ENCODE results near the gene MEGF11.

DNA sequence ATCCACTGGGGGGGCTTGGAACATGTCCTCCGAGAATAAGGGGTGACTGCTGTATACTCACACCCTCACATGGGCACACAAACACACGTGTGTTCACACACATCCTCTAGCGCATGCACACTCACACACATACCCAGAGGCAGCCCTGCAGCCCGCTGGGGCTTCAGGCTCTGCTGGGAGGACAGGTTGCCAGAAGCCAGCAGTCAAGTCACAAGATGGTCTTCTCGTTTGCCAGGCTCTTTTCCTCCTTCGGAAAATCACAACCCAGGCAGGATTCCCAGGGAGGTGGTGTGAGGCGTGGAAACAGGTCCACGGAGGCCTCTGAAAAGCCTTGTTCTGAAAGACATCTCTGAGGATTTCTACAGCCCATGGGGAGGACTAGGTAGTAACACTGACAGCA lies 26.8 kb downstream of the MEGF11 start:
- TF ChIP-seq, protein P1, sequence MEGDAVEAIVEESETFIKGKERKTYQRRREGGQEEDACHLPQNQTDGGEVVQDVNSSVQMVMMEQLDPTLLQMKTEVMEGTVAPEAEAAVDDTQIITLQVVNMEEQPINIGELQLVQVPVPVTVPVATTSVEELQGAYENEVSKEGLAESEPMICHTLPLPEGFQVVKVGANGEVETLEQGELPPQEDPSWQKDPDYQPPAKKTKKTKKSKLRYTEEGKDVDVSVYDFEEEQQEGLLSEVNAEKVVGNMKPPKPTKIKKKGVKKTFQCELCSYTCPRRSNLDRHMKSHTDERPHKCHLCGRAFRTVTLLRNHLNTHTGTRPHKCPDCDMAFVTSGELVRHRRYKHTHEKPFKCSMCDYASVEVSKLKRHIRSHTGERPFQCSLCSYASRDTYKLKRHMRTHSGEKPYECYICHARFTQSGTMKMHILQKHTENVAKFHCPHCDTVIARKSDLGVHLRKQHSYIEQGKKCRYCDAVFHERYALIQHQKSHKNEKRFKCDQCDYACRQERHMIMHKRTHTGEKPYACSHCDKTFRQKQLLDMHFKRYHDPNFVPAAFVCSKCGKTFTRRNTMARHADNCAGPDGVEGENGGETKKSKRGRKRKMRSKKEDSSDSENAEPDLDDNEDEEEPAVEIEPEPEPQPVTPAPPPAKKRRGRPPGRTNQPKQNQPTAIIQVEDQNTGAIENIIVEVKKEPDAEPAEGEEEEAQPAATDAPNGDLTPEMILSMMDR (IDR thresholded peaks at IDR 0.05) = no peak
- no peak for TF ChIP-seq POLR2A (IDR thresholded peaks at IDR 0.05)

All from uterus (tissue), 2 donors.